Forelimb muscle (tissue), 1 donor: ENCODE results near the gene ASCL1. TPM values are rescaled to one million over a fixed set of nuclear protein-coding genes. Genes with fewer than 3 reads are reported as not detected.

ENCODE experiments used
- DNase-seq: peaks from one replicate; pipeline ENCODE4 v3.0.0-alpha.2; 2013; ENCODE audit warnings: low read depth
- polyA plus RNA-seq: library from polyadenylated mRNA; unstranded; fragments of 120-200 nt; gene quantifications from one replicate; pipeline ENCODE4 v1.2.1, GENCODE V29; 2013; ENCODE audit not compliant: insufficient read length

Gene ASCL1
- polyA plus RNA-seq, 1 donor, result not detected

GRCh38 chr12:102977945-102978706 is 20.7 kb downstream of the ASCL1 start:
- DNase-seq, result no peak

GRCh38 chr12:102980350-102980749 is 22.9 kb downstream of the ASCL1 start:
- DNase-seq, result no peak

DNA sequence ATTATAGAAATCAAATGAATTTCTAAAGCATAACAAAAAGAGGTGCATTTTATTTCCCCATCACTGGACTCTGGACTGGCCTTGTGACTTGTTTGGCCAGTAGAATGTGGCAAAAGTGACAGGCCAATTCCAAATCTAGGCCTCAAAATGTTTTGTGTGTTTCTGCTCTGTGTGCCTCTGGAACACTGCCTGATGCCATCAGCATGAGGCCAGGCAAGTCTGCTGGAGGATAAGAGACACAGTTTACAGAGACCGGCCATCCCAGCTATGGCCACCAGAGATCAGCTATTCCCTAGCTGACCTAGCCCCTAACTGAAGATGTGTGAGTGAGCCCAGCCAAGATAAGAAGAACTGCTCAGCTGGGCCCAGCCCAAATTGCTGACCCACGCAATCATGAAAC is 32.9 kb downstream of the ASCL1 start:
- no peak for DNase-seq

- no peak for DNase-seq
Measured at GRCh38 chr12:102992297-102992696, 34.8 kb downstream of the ASCL1 start.

- no peak for DNase-seq
Measured at GRCh38 chr12:102992720-102993119, 35.2 kb downstream of the ASCL1 start.

GRCh38 chr12:102993537-102993936 is 36.1 kb downstream of the ASCL1 start:
- DNase-seq, result no peak

DNA sequence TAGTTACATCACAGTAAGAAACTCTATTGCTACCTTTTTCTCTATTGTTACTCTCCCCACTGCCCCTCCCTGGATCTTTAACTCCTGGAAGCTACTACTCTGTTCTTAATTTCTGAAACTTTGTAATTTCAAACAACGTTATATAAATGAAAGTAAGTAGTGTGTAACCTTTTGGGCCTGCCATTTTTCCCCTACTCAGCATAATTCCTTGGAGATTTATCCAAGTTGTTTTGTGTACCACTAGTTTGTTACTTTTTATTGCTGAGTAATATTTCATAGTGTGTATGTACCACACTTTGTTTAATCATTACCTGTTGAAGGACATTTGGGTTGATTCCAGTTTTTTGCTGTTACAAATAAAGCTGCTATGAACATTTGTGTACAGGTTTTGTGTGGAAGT is 37.9 kb downstream of the ASCL1 start:
- DNase-seq, result no peak

Other genes with a start within 250 kb of the ASCL1 start
- not detected for gene PAH, start 40.4 kb upstream of the ASCL1 start, polyA plus RNA-seq